Nephron progenitor cell (in vitro differentiated cells): ENCODE data around the gene PPFIA4.

Experiments
- DNase-seq: peaks from one replicate; pipeline ENCODE4 v3.0.0; 2021
- H3K27ac Mint-ChIP-seq: 2 replicates; pipeline ENCODE4 v1.8.0; 2021; ENCODE audit warnings: mild to moderate bottlenecking, moderate library complexity, mixed read lengths
- H3K27me3 Mint-ChIP-seq: 2 replicates; pipeline ENCODE4 v1.8.0; 2021; ENCODE audit warnings: mild to moderate bottlenecking, low read depth, mixed read lengths; ENCODE audit not compliant: poor library complexity
- H3K36me3 Mint-ChIP-seq: 2 replicates; pipeline ENCODE4 v1.8.0; 2021; ENCODE audit warnings: low read depth, mixed read lengths
- H3K4me1 Mint-ChIP-seq: 2 replicates; pipeline ENCODE4 v1.8.0; 2021; ENCODE audit warnings: mixed read lengths
- H3K4me3 Mint-ChIP-seq: 2 replicates; pipeline ENCODE4 v1.8.0; 2021; ENCODE audit warnings: mild to moderate bottlenecking, moderate library complexity, mixed read lengths
- H3K9me3 Mint-ChIP-seq: 2 replicates; pipeline ENCODE4 v1.8.0; 2021; ENCODE audit warnings: mild to moderate bottlenecking, moderate library complexity, mixed read lengths
- TF ChIP-seq, protein P1 (sequence below): fragments of 200-600 bp; sonication (generic); IDR thresholded peaks from 2 replicates; pipeline ENCODE4 v1.5.0; 2021; ENCODE audit warnings: antibody characterized with exemption

Gene PPFIA4

GRCh38 chr1:203036537-203036936 is 10.2 kb downstream of the PPFIA4 start:
- Mint-ChIP-seq H3K36me3 (peaks cover 5% of the 10 kb centered on the region), H3K9me3 (no peaks in the 10 kb centered on the region), H3K27me3 (peaks cover 9% of the 10 kb centered on the region), H3K27ac (no peak overlapping the region), H3K4me1 (peaks cover 40% of the 10 kb centered on the region), H3K4me3 (no peak overlapping the region)
- no peak for DNase-seq
- TF ChIP-seq, protein P1, sequence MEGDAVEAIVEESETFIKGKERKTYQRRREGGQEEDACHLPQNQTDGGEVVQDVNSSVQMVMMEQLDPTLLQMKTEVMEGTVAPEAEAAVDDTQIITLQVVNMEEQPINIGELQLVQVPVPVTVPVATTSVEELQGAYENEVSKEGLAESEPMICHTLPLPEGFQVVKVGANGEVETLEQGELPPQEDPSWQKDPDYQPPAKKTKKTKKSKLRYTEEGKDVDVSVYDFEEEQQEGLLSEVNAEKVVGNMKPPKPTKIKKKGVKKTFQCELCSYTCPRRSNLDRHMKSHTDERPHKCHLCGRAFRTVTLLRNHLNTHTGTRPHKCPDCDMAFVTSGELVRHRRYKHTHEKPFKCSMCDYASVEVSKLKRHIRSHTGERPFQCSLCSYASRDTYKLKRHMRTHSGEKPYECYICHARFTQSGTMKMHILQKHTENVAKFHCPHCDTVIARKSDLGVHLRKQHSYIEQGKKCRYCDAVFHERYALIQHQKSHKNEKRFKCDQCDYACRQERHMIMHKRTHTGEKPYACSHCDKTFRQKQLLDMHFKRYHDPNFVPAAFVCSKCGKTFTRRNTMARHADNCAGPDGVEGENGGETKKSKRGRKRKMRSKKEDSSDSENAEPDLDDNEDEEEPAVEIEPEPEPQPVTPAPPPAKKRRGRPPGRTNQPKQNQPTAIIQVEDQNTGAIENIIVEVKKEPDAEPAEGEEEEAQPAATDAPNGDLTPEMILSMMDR, result no peak

GRCh38 chr1:203037509-203038190 is 11.4 kb downstream of the PPFIA4 start:
- Mint-ChIP-seq H3K9me3 (no peaks in the 10 kb centered on the region), H3K27me3 (peaks cover 9% of the 10 kb centered on the region), H3K36me3 (peaks cover 5% of the 10 kb centered on the region), H3K4me3 (no peak overlapping the region), H3K27ac (no peak overlapping the region), H3K4me1 (peaks cover 38% of the 10 kb centered on the region)
- TF ChIP-seq, protein P1, result no peak
- no peak for DNase-seq

DNA sequence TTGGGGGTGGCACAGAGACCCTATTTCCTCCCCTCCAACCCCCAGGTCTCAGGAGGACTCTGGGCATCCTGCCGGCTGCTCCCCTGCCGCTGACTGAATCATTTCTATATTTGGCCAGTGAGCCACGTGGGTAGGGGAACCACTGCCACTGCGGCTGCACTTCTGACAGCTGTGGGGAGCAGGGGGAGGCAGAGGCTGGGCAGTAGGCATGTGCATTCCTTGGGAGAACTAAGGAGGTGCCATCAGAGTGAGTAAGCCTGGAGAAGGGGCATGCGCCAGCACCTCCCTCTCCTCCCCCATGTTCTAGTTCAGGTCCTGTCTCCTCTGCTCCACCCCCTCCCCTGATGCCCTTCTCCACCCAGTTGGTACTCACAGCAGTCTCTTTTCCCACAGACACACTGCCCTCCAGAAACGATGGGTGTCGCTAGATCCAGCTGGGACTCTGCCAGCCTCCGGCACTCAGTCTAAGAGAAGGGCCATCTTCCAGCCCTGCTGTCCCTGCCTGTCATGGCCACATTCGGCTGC is 12.0 kb downstream of the PPFIA4 start:
- DNase-seq, result no peak
- no peak overlapping the region for H3K4me3 Mint-ChIP-seq
- H3K27ac Mint-ChIP-seq, result no peak overlapping the region
- no peaks in the 10 kb centered on the region for H3K9me3 Mint-ChIP-seq
- peaks cover 10% of the 10 kb centered on the region for H3K36me3 Mint-ChIP-seq
- peaks cover 9% of the 10 kb centered on the region for H3K27me3 Mint-ChIP-seq
- TF ChIP-seq, protein P1, result no peak
- H3K4me1 Mint-ChIP-seq, result peaks cover 38% of the 10 kb centered on the region

DNA sequence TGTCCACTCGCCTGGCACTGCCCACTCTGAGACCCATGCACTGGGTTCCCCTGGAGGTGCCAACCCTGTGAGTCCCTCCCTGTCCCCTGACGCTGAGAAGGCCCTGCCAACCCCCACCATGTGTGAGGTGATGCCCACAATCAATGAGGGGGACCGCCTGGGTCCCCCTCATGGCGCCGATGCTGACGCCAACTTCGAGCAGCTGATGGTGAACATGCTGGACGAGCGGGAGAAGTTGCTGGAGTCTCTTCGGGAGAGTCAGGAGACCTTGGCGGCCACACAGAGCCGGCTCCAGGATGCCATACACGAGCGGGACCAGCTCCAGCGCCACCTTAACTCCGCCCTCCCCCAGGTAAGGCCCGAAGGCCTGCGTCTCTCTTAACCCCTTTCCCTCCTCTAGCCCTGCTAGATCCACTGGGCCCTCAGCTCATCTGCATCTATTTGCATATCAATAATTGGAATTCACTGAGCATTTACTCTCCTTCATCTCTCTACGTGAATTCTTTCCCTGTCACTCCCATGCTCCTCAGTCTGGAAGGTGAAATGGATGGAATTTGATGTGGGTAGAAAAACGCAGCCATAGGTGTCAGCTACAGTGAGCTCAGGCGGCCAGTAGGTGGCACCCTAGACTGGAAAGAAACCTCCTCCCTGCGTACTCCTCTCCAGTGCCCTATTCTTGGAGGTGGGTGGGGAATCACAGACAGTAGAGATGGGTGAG is 12.8 kb downstream of the PPFIA4 start:
- Mint-ChIP-seq H3K36me3 (peaks cover 12% of the 10 kb centered on the region), H3K27ac (no peak overlapping the region), H3K4me1 (peaks cover 35% of the 10 kb centered on the region), H3K27me3 (peaks cover 8% of the 10 kb centered on the region), H3K4me3 (no peak overlapping the region), H3K9me3 (no peaks in the 10 kb centered on the region)
- TF ChIP-seq, protein P1, result peak; percentile 89
- peak; percentile 79 for DNase-seq

- peak; percentile 41 for DNase-seq
- no peaks in the 10 kb centered on the region for H3K9me3 Mint-ChIP-seq
- peaks cover 14% of the 10 kb centered on the region for H3K36me3 Mint-ChIP-seq
- H3K4me3 Mint-ChIP-seq, result no peak overlapping the region
- peaks cover 33% of the 10 kb centered on the region for H3K4me1 Mint-ChIP-seq
- H3K27ac Mint-ChIP-seq, result no peak overlapping the region
- H3K27me3 Mint-ChIP-seq, result peaks cover 6% of the 10 kb centered on the region
- TF ChIP-seq, protein P1, result no peak
Measured at GRCh38 chr1:203039609-203040512, 13.6 kb downstream of the PPFIA4 start.
